Hematopoietic multipotent progenitor cell treated with erythropoietin and hydrocortisone succinate and interleukin-3 and kit ligand, for 8 days (in vitro differentiated cells): ENCODE measurements around the gene SV2C.
"Not testable (repeated sequence)": the region's sequence is repeated elsewhere in the genome, so short reads cannot be mapped to it uniquely, and the experiment has no call there.

Experiments
- DNase-seq: peaks from one replicate; pipeline ENCODE4 v3.0.0-alpha.2; 2015

The SV2C gene, protein sequence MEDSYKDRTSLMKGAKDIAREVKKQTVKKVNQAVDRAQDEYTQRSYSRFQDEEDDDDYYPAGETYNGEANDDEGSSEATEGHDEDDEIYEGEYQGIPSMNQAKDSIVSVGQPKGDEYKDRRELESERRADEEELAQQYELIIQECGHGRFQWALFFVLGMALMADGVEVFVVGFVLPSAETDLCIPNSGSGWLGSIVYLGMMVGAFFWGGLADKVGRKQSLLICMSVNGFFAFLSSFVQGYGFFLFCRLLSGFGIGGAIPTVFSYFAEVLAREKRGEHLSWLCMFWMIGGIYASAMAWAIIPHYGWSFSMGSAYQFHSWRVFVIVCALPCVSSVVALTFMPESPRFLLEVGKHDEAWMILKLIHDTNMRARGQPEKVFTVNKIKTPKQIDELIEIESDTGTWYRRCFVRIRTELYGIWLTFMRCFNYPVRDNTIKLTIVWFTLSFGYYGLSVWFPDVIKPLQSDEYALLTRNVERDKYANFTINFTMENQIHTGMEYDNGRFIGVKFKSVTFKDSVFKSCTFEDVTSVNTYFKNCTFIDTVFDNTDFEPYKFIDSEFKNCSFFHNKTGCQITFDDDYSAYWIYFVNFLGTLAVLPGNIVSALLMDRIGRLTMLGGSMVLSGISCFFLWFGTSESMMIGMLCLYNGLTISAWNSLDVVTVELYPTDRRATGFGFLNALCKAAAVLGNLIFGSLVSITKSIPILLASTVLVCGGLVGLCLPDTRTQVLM

DNA sequence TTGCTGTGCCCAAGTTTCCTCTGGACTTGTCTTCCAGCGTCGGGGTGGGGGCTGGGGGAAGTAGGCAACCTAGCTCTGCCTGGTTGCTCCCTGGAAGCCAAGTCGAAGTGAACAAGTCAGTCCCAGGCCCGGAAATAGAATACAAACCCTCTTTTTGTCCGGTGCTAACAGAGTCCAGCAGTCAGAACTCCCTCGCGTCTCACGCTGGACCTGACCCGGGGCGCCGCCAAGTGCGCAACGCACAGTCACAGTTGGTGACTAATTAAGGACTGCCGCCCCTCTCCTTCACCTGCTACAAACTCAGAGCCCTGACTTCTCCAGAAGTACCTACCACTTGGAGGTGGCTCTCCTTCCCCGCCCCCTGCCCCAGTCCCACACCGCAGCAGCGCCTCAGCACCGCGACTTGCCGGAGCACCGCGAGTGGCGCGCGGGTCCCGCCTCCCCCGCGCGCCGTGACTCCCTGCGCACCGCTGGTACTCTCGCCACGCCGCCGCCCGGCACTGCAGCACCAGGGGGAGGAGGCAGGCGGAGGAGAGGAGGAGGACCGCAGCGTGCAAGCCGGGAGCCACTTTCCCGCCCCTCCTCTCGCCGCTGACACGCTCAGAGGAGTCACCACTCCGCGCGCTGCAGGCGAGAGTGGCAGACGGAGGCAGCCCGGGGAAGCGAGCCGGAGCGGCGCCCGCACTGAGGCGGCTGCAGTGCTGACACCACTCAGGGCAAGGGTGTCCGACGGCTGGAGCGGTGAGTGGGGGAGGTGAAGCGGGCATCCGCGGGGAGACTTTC is at the start of gene SV2C:
Gene SV2C, plus strand, starts transcription at position 612 of the 783 bp plus-strand sequence. CDS start 48,368 bp downstream, outside the sequence.
- DNase-seq: no peak

DNA sequence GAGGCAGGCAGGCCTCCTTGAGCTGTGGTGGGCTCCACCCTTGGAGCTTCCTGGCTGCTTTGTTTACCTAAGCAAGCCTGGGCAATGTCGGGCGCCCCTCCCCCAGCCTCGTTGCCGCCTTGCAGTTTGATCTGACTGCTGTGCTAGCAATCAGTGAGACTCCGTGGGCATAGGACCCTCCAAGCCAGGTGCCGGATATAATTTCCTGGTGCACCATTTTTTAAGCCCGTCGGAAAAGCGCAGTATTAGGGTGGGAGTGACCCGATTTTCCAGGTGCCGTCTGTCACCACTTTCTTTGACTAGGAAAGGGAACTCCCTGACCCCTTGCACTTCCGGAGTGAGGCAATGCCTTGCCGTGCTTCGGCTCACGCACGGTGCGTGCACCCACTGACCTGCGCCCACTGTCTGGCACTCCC is 45.4 kb upstream of the SV2C start:
- DNase-seq: not testable (repeated sequence)

DNA sequence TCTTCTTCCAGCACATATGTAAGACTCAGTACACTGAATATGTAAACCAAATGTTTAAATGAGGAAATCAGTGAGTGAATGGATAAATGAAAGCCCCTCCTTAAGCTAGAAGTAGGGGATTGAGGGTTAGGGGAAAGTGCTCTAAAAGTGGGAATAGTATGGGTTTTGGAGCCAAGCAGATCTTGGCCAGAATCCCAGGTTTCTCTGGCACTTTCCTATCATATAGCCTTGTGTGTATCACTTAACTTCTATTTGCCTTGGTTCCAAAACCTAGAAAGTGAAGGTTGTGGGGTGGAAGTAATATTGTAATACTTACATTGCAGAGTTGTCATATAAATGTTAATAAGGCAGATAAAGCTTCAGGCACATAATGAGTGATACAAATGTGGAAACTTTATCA is 45.0 kb upstream of the SV2C start:
- DNase-seq: no peak

DNA sequence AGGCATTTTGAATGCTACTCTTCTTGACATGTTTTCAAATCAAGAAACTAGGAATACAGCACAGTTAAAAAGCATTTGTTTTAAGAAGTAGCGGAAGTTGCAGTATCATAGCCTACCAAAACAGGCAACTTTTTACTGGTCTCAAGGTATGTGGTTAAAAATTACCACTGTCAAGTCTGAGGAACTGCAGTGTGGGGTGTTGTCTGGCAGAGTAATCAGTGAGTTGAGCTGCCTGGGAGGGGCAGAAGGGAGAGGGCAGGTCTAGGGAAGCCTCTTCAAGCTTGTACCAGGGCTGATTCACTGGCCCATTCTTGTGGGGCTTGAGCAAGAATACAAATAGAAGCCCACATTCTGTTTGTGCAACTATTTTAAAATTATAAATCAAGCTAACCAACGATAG is 42.4 kb upstream of the SV2C start:
- no peak for DNase-seq

DNA sequence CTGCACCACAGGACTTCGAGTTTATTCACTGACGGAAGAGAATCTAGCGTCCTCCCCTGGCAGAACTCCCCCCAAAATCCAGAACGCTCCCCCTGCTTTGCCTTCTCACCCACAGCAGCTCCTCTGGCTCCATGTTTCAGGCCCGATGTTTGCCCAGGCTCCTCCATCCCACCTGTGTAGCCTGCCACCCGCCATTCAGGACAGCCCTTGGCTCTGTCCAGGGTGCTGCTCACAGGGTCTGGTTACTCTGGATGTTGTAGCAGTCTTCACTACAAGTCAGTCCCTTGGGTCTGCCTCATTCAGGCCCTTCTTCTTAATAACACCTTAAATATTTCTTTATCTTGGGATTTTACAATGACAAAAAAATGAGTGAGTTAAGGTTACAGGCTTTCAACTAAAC is 41.3 kb upstream of the SV2C start:
- no peak for DNase-seq

DNA sequence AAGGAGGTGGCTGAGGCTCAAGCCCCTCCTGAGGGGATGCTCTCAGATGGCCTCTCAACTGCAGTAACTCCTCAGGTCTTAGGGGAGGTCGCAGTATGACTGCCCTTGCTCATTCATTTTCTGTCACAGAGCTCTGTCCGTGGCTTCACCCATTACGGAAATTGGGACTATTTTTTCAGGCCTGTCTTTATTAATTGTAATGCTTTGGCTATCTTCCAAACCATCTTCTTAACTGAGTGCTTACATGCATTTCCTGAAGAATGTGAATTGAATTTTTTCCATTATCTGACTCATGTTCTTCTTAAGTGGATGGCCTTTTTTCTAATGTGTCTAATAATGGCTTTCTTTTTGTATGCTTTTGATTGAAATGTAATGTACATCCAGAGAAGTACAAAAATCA is 36.4 kb upstream of the SV2C start:
- no peak for DNase-seq

DNA sequence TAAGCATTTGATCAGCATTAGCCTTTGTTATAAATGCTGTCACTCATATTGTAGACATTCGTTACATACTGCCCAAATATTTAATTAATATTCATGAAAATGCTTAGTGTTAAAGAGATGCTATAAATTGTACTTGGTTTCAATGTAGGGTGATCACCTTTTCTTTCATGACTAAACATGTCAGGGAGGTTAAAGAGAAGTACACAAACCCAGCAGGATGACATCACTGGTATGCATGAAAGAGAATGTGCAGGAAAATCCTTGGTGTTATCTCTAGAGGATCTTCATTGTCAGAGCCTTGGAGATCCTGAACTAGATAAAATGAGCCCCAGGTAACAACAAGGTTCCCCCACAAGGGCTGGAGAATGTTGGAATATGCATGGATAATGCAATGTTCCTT is 33.0 kb upstream of the SV2C start:
- DNase-seq: no peak

DNA sequence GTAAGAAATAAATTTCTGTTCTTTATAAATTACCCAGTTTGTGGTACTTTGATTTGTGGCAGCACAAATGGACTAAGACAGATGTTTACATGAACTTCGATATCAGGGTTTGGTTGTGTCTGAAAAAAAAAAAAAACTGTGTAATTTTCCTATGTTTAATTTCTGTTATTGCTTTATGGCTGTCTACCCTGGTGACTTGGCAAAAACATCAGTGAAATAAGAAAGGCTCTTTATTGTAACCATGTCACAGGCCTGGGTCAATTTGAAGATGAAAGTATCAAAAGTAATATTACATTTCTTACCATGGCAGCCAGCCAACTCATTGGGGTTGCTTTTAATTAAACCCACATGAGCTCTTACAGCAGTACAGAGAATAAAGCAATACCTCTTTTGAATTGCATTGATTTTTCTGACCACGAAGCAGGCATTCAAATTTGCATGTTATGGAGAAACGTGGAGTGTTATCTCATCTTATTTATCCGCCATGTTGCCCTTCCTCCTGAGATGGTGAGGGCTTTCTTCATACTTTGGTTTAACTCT is 20.6 kb upstream of the SV2C start:
- no peak for DNase-seq

DNA sequence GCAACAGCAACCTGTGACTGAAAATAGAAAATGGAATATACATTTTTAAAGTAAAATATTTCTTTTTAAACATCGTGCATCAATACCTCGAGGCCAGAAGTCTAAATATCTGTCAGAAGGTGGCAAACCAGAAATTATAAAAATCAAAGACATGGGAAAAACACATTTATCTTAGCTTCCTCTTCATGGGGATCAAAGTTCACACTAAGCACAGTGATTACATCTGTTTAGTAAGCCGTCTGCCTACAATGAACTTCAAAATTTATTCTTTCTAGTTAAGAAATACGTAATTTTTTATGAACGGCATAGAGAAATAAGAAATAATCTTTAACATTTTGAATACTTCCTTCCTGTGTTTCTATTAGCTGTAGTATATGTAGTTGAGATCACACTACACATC is 17.9 kb upstream of the SV2C start:
- DNase-seq: no peak

DNA sequence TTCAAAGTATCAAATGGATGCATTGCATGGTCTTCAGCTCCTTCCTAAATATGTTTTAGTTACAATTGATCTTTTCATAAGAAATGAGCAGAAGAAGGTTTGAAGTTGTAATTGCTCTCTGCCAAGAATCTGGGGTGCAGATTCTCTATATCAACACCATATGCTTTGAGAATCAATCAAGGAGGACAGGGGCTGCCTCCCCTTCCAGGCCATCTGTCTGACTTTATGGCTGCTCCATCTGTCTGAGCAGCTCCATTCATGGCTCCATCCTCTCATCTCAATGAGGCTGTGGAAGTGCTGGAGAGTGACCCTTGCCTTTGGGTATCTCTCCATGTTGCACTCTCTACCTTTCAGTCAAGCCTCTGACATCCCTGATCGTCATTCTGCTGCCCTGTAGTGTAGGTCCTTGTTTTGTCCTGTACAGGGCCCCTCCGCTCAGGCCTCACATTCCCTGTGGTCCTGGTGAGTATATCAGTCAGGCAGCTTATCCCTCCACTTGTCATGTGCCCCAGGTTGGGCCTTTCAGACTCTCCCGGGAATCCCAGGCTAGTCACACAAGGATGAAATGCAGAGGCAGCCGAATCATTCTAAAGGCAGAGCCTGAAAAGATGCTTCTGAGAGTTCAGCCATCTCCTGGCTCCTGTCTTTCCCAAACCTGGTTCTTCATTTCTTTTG is 14.0 kb upstream of the SV2C start:
- no peak for DNase-seq

DNA sequence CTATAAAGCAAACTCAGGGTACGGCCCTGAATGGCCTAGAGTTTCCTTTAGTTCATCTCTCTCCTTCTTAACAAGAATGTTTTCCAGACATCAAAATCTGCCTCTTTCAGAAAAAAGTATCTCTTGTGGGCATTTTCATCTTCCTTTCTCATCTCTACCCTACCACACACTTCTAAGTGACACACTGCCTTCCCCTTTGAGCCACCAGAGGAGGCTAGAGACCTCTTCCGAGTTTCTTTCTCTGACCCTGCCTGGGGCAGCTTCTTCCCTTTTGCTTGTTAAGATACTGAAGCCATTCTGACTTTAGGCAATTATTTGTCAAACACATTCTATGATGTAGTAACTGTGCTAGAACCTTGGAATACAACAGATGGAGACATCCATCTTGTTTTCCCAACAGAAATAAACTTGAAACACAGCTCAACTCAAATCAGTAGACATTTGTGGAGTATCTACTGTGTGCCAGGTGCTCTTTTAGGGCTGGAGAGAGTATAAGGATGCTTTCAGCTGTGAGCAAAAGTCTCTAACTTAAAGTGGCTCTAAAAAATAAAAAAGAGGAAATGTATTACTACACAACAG is 8.6 kb upstream of the SV2C start:
- peak; percentile 30 for DNase-seq

DNA sequence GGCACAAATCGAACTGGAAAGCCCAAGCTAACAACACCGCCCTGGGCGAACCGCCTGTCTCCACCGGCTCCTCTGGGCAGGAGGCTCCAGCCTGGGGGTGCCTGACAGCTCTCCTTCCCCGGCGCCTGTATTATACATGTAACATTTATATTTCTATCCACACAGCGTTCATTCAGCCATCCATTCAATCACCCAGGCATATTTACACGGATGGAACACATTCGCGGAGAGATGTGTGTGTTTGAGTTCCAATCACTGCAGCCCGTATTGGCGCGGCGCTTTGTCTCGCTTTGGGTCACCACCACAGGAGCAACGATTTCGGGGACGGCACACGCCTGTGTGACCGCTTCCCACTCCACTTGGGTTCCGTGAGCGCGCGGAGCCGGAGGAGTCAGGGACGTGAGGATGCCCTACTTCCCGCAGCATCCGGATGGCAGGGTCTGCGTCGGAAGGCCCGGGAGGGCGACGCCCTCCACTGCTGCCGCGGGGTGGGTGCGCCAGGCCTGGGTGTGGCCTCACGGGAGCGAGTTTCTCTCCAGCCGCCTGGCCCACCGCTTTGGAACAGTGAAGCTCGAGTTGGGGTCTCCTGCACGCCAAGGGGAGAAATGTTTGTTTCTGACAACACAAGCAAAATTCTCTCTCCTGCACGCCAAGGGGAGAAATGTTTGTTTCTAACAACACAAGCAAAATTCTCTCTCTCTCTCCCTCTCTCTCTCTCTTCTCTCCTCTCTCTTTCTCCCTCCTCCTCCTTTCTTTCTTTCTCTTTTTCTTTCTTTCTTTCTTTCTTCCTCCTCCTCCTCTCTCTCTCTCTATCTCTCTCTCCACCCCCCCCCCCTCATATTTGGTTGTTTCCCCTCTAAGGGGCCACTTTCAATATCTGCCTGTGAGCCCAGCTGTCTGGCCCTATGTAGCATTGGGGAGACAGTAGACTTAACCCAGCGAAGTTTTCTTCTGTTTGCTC is 1.1 kb upstream of the SV2C start:
- no peak for DNase-seq

DNA sequence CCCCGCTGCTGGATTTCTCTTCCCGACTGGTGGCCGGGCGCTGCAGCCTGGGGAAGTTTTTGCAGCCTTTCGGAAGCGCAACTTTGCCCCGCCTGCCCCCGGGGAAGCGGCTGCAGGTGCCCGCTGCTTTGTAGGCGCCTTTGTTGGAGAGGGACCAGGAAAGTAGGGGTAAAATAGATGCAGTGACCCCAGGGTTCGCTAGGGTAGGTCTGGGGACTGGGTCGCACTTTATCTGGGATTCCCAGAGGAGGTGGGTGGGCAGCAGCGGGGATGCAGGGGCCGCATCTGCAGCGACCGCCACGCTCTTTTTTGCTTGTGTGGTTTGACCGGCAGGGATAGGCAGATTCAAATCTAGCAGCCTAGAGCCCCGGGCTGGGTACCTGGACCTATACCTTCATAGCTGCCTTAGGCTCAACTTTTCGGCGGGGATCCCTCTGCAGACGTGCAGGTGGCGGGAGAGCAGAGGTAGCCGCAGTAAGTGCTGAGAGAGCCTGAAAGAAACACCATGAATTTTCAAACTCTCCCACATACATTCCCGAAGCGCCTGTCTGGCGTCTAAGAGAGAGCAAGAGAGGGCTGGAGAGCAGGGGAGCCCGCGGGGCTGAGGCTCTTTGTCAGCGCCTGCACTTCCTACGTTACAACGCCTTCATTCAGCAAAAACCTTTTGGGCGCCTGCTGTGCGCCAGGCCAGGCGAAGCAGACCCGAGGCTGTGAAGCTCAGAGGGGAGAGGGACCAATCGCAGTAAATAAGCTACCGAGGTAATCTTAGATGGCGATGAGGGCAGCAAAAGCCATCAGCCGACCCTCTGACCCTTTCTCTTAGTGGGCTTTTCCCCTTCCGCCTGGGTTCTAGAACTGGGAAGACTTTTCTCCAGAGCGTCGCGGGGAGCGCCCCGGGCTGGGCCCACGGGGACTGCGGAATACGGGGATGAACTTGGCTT is 642 bp downstream of the SV2C start:
- no peak for DNase-seq

DNA sequence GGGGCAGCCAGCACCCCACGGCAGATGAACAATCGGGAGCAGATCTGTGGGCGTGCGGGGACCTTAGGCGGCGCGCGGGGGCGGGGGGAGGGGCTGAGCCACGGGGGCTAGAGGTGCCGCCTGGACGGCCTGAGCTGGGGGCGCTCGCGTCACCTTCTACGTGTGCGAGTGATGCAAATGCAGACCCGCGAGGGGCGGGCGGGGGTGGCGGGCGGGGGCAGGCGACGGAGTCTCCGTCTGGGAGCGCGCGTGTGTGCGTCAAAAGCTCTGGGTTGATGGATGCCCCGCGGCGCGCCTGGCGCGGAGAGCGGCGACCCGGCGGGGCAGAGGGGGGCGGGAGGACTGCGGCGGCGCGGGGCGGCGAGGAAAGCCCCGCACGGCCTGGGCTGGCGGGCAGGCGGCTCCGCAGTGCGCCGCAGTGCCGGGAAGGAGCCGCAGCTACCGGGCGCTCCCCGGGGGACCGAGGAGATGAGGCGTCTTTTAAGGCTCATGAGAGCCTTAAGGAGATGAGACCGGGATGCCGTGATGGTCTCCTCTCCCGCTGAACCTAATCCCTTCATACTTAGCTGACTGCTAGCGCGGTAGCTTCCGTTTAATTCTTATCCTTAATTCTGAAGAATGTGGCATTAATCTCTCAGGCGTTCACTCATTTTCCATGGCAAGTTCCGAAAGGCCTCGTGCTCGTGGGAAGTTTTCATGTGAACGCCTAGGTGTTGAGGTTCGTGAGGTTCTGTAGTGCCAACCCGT is 1.5 kb downstream of the SV2C start:
- no peak for DNase-seq

DNA sequence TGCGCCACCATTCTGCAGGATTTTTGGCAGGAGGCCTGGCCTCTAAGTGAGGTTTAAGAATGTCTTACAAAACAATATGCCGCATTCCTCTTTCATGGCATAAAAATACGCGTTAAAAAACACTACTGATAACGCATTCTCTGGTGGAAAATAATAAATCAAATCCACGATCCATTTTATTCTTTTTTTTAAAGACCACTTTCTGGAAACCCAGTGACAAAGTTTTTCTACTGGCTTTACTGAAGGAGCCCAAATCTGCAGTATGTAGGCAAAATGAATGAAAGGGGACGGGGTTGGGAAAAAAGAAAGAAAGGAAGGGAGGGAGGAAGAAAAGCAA is 2.0 kb downstream of the SV2C start:
- DNase-seq: no peak

DNA sequence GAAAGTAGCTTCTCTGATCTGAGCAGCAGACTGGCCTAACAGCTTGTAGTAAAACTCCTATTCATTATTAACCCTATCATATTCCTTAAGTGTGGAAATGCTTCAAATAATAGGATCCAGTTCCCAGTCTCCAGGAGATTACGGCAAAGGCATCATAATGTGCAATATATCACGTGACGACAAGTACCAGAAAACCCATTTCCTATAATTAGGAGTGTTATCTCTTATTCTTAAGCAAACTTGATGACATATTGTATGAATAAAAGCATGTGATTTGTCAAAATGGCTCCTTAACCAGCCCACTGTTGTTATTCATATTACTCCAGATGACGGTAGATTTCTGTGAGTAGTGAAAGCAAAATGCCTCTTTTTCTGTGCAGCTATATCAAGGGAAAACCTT is 2.9 kb downstream of the SV2C start:
- no peak for DNase-seq

DNA sequence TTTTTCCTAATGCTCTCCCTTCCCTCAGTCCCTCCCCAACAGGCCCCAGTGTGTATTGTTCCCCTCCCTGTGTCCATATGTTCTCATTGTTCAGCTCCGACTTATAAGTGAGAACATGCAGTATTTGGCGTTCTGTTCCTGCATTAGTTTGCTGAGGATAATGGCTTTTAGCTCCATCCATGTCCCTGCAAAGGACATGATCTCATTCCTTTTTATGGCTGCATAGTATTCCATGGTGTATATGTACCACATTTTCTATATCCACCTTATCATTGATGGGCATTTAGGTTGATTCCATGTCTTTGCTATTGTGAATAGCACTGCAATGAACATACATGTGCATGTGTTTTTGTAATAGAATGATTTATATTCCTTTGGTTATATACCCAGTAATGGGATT is 6.0 kb downstream of the SV2C start:
- DNase-seq: not testable (repeated sequence)

DNA sequence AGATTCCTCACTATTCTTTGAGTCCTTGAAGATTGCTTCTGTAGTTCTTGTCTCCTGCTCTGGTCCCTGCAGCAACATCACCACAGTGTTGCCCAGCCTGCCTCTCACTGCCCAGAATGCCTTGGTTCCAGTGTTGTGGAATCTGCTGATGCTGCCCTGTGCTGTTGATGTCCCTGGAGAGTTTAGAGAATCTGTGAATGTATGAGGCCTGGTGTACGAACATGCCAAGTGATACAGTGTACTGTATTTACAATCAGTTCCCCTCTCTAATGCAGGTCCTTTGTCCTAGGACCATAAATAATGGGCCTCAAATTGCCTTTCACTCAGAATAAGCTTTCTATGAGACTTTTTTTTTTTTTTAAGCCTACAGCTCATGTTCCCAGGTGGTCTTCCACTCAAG is 8.2 kb downstream of the SV2C start:
- DNase-seq: no peak

DNA sequence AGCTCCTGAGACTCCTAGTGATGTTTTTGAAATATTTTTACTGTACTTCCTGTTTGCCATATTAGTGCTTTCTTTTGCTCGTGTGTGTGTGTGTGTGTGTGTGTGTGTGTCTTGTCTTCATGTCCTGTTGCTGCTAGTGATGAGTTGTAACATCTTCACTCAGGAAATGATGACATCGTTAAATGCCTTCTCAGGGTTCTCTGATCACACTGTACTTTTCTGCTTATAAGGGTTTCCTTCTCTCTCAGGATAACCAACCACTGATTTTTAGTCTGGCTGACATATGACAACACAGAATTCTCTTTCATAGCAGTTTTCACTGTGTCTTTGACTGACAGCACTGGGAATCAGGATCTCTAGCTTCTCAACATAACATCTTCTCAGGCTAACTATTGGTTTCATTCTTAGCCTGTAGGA is 16.1 kb downstream of the SV2C start:
- DNase-seq: no peak
